ENCODE data around the gene SLC43A1.

The SLC43A1 gene

DNA sequence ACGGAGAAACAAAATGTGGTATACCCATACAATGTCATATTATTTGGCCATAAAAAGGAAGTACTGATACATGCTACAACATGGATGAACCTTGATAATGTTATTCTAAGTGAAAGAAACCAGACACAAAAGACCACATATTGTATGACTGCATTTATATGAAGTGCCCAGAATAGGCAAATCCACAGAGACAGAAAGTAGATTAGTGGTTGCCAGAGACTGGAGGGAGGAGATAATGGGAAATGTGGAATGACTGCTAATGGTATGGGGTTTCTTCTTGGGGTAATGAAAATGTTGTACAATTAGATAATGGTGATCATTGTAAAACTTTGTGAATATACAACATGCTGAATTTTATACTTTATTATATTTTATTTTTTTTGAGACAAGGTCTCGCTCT is 5.6 kb upstream of the SLC43A1 start:
- no peak overlapping the region for H3K27ac ChIP-seq
- H2AFZ ChIP-seq (ENCODE audit: low read depth) = no peak overlapping the region
- no peaks in the 10 kb centered on the region for H3K79me2 ChIP-seq (ENCODE audit: insufficient read depth, low read depth)
- H3K4me1 ChIP-seq (ENCODE audit: low read depth, poor library complexity, severe bottlenecking) = peaks cover 8% of the 10 kb centered on the region
- no peaks in the 10 kb centered on the region for H4K20me1 ChIP-seq (ENCODE audit: insufficient read depth)
- no peak overlapping the region for H3K4me3 ChIP-seq (IDR thresholded peaks at IDR 0.05; ENCODE audit: insufficient read depth, low read depth, low read length)
- H3K27me3 ChIP-seq (ENCODE audit: insufficient read depth, low read depth) = no peaks in the 10 kb centered on the region
- no peak overlapping the region for H3K9ac ChIP-seq
- no peaks in the 10 kb centered on the region for H3K36me3 ChIP-seq (ENCODE audit: insufficient read depth)
- H3K4me2 ChIP-seq = no peak overlapping the region
- TF ChIP-seq, protein P1, sequence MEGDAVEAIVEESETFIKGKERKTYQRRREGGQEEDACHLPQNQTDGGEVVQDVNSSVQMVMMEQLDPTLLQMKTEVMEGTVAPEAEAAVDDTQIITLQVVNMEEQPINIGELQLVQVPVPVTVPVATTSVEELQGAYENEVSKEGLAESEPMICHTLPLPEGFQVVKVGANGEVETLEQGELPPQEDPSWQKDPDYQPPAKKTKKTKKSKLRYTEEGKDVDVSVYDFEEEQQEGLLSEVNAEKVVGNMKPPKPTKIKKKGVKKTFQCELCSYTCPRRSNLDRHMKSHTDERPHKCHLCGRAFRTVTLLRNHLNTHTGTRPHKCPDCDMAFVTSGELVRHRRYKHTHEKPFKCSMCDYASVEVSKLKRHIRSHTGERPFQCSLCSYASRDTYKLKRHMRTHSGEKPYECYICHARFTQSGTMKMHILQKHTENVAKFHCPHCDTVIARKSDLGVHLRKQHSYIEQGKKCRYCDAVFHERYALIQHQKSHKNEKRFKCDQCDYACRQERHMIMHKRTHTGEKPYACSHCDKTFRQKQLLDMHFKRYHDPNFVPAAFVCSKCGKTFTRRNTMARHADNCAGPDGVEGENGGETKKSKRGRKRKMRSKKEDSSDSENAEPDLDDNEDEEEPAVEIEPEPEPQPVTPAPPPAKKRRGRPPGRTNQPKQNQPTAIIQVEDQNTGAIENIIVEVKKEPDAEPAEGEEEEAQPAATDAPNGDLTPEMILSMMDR (conservative IDR thresholded peaks at IDR 0.05; ENCODE audit: low read depth, low read length) = no peak

DNA sequence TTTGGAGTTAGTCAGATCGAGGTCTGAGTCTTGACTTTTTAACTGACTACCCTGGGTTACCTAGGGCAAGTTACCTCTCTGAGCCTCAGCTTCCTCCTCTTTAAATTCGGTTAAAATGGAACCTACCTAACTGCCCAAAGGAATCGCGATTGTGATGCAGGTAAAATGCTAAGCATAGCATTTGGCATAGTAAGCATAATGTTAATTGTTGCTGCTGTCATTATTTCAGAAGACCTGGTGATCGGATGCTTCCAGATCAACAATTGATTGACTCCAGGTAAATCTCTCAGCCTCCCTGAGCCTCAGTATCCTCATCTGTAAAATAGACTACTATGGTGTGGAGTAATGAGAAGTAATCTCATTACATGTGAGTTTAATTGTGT is 550 bp upstream of the SLC43A1 start:
- no peaks in the 10 kb centered on the region for H4K20me1 ChIP-seq (ENCODE audit: insufficient read depth)
- H3K4me1 ChIP-seq (ENCODE audit: low read depth, poor library complexity, severe bottlenecking) = peaks cover 14% of the 10 kb centered on the region
- H3K9ac ChIP-seq = peak overlapping the region; percentile 67; the same call in 1 of the 2 replicates
- peak overlapping the region; percentile 99 for H2AFZ ChIP-seq (ENCODE audit: low read depth)
- peak overlapping the region; percentile 77 for H3K4me2 ChIP-seq
- H3K27me3 ChIP-seq (ENCODE audit: insufficient read depth, low read depth) = no peaks in the 10 kb centered on the region
- TF ChIP-seq, protein P1 (conservative IDR thresholded peaks at IDR 0.05; ENCODE audit: low read depth, low read length) = no peak
- no peaks in the 10 kb centered on the region for H3K79me2 ChIP-seq (ENCODE audit: insufficient read depth, low read depth)
- H3K4me3 ChIP-seq (IDR thresholded peaks at IDR 0.05; ENCODE audit: insufficient read depth, low read depth, low read length) = no peak overlapping the region
- no peaks in the 10 kb centered on the region for H3K36me3 ChIP-seq (ENCODE audit: insufficient read depth)
- H3K27ac ChIP-seq = no peak overlapping the region

DNA sequence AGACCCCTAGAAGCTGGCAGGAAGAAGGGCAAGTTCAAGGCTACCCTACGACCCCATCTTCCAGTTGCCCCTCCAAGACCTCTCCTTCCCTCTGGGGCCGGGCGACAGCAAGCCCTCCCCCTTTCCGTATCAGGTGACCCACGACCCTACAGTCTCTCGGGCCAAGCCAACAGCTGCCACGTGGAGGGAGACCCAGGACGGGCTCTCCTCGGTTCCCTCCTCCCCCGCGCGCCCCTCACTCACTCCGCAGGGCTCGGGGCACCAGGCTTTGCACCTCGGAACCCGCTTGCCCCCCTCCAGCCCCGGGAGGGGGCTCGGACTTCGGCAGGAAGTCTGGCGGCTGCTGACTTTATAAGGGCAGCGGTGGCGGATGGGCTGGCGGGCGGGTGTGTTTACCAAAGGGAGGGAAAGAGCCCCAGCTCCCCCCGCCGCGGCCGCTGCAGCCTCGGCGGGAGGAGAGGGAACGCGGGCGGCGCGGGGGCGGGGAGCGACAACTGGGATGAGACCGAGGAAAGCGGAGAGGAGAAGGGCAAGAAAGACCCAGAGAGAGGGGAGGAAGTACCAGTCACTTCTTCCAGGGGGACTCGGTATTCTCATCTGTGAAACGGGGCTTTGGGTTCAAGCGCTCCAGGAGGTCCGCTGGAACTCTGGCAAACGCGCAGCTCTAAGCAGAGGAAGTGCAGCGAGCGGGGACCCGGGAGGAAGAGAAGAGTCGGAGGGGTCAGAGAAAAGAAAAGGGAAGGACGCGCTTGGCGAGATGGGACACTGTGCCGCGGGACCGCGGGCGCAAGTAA is 767 bp downstream of the SLC43A1 start:
- no peaks in the 10 kb centered on the region for H3K27me3 ChIP-seq (ENCODE audit: insufficient read depth, low read depth)
- H3K9ac ChIP-seq = peak overlapping the region; percentile 67; the same call in 1 of the 2 replicates
- TF ChIP-seq, protein P1 (conservative IDR thresholded peaks at IDR 0.05; ENCODE audit: low read depth, low read length) = no peak

DNA sequence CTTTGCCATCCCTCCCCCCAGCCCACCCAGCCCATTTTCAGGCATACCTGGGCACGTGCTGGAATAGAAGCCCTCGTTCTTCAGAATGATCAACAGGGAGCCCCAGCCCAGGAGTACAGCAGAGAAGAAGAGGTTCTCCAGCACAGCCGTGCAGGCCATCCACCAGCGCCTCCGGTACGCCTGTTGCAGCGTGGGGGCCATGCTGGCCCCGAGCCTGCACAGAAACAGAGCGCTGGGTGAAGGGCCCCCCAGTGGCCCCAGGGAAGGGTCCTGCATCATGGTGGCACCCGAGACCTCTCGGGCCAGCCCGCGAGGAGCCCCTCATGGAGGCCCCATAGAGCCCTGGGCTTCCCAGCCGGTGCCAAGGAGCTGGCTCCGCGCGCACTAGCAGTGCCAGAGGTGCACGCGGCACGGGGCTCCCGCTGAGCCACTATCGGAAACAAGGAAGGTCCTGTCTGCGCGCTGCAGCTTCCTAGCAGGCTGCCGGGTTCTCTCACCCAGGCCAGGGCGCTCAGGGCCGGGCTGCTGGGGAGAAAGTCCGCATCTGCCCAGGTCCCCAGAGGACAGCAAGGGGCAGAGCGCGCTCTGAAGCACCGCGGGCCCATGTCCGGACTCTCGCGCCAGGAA is 1.5 kb downstream of the SLC43A1 start:
- TF ChIP-seq, protein P1 (conservative IDR thresholded peaks at IDR 0.05; ENCODE audit: low read depth, low read length) = no peak
- Histone ChIP-seq H3K4me1 (ENCODE audit: low read depth, poor library complexity, severe bottlenecking) (peaks cover 14% of the 10 kb centered on the region), H3K4me2 (peak overlapping the region; percentile 77; the same call in 1 of the 2 replicates), H3K79me2 (ENCODE audit: insufficient read depth, low read depth) (no peaks in the 10 kb centered on the region), H3K36me3 (ENCODE audit: insufficient read depth) (no peaks in the 10 kb centered on the region), H3K27me3 (ENCODE audit: insufficient read depth, low read depth) (no peaks in the 10 kb centered on the region), H3K4me3 (IDR thresholded peaks at IDR 0.05; ENCODE audit: insufficient read depth, low read depth, low read length) (no peak overlapping the region), H3K27ac (no peak overlapping the region), H4K20me1 (ENCODE audit: insufficient read depth) (no peaks in the 10 kb centered on the region), H2AFZ (ENCODE audit: low read depth) (peak overlapping the region; percentile 99), H3K9ac (peak overlapping the region; percentile 67; the same call in 1 of the 2 replicates)

More for the DNA sequence above, 767 bp downstream of the SLC43A1 start:
- H3K79me2 ChIP-seq (ENCODE audit: insufficient read depth, low read depth) = no peaks in the 10 kb centered on the region
- no peak overlapping the region for H3K27ac ChIP-seq
- H4K20me1 ChIP-seq (ENCODE audit: insufficient read depth) = no peaks in the 10 kb centered on the region
- no peak overlapping the region for H3K4me3 ChIP-seq (IDR thresholded peaks at IDR 0.05; ENCODE audit: insufficient read depth, low read depth, low read length)
- H2AFZ ChIP-seq (ENCODE audit: low read depth) = peak overlapping the region; percentile 99
- H3K4me2 ChIP-seq = peak overlapping the region; percentile 77
- H3K4me1 ChIP-seq (ENCODE audit: low read depth, poor library complexity, severe bottlenecking) = peaks cover 14% of the 10 kb centered on the region
- H3K36me3 ChIP-seq (ENCODE audit: insufficient read depth) = no peaks in the 10 kb centered on the region
